Pancreas (tissue), 10 donors: ENCODE data around the gene ITCH. TPM values are rescaled to one million over a fixed set of nuclear protein-coding genes. Genes with fewer than 3 reads are reported as not detected.
"Not testable (repeated sequence)": the region's sequence is repeated elsewhere in the genome, so short reads cannot be mapped to it uniquely, and the experiment has no call there.

ENCODE experiments used
- ATAC-seq, 4 donors: fragments of 200-7000 bp; cut with Tn5 transposase; one replicate each; pipeline versions ENCODE4 v1.8.0 to v1.9.1; 2020; ENCODE audit warnings: mild to moderate bottlenecking in 4 of 4, moderate library complexity in 4 of 4
- DNase-seq, 6 donors: peaks; one replicate each; pipeline ENCODE4 v3.0.0-alpha.2; 2020
- FAIRE-seq: peaks from 2 replicates; lab custom pipeline; 2012; peaks lifted over from hg19 to GRCh38; lab: Jason Lieb, UNC
- H3K27ac ChIP-seq, 4 donors: fragments of 200-600 bp; sonication (generic); 1 replicate in 3 of 4; 2 replicates in 1 of 4; pipeline versions ENCODE4 v1.5.0 to v1.8.0; 2020
- H3K27me3 ChIP-seq, 4 donors: fragments of 200-600 bp; one replicate each; pipeline ENCODE4 v1.8.0; 2021
- H3K36me3 ChIP-seq, 3 donors: fragments of 200-600 bp; sonication (generic) in 1 of 3; one replicate each; pipeline versions ENCODE4 v1.5.0 to v1.8.0; 2020 to 2021
- H3K4me1 ChIP-seq, 3 donors: fragments of 200-600 bp; one replicate each; pipeline ENCODE4 v1.8.0; 2021
- H3K4me3 ChIP-seq, 4 donors: fragments of 200-600 bp; sonication (generic) in 2 of 4; one replicate each; pipeline versions ENCODE4 v1.5.0 to v1.8.0; 2020 to 2021
- H3K9me3 ChIP-seq, 4 donors: fragments of 200-600 bp; one replicate each; pipeline ENCODE4 v1.8.0; 2021
- WGBS, 2 donors: extraction: QIAGEN DNeasy Blood & Tissue Kit; methylation state at CpG; one replicate each; pipeline ENCODE4 v1.1.7; 2013; 5-methylcytosine and 5-hydroxymethylcytosine counted together
- intact Hi-C, 3 donors: fragments of 100-400 bp; cut with DNase I; formaldehyde crosslinking; loops; one replicate each; pipeline versions ENCODE4 v1.11.1 to v1.14.2; 2022
- polyA plus RNA-seq, 2 donors: library from polyadenylated mRNA; stranded (reverse); fragments of 200-250 nt; gene quantifications; one replicate each; pipeline ENCODE4 v1.2.3, GENCODE V29; 2013
- total RNA-seq, 6 donors: library from RNA; stranded (reverse); fragmentation: NEBNext Ultra II Directional in 4 of 6; extraction: Animal tissue kit (Norgen Biotek cat#: 25700) in 4 of 6; gene quantifications; one replicate each; pipeline versions ENCODE4 v1.2.1 to v1.2.4, GENCODE V29; 2021 to 2023
- TF ChIP-seq, protein P1 (sequence below), 4 donors: fragments of 200-600 bp; sonication (generic) in 3 of 4; IDR thresholded peaks; one replicate each; pipeline versions ENCODE4 v1.5.0 to v1.8.0; 2021; ENCODE audit warnings: antibody characterized with exemption in 4 of 4
- donor health status: healthy with polysubstance abuse.
- donor health status: DM: no; HTN: no; CAD: no; lungs with moderate emphysema.
- donor health status: DM: no; HTN: no; CAD: no.
- donor health status: control.
- donor health status: control.
- donor health status: Bipolar disorder and iron deficiency.
- donor health status: DM: yes; HTN: yes; CAD: no.
- donor health status: DM: no; HTN: no; CAD: no.
- donor health status: DM: no; HTN: no; CAD: no.
- donor health status: DM: yes; HTN: yes; CAD: no.

ITCH gene
- total and polyA plus RNA-seq, 8 donors, result 5.7 to 37.0 (median 20.5) TPM

DNA sequence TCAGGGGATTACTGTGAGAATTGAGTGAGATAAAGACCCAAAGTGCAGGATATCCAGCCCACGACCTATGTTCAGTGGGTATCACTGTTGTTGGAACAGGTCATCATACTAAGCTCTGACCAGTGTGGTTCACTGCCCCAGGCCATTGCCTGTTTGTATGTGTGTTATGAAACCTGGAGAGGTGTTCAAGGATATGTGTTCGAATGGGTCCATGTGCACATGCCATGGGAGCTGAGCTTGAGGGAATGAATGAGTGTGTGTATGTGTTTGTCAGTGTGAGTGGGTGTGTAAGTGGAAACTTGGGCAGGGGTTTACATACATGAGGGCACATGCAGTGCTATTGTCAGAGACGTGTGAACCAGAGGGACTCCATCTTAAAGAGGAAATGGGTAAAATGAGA lies 42.2 kb upstream of the ITCH start:
- no peak overlapping the region for H3K4me3 ChIP-seq
- intact Hi-C loops, result no loop called here
- H3K27me3 ChIP-seq, result no peaks in the 10 kb centered on the region
- no peaks in the 10 kb centered on the region for H3K4me1 ChIP-seq
- FAIRE-seq (no peak), ATAC-seq (no peak), DNase-seq (no peak)
- 64 to 71% methylated on average over 3 of the region's 3 CpGs for WGBS, 2 donors
- H3K27ac ChIP-seq, result no peak overlapping the region
- H3K9me3 ChIP-seq, result no peaks in the 10 kb centered on the region
- TF ChIP-seq, protein P1, sequence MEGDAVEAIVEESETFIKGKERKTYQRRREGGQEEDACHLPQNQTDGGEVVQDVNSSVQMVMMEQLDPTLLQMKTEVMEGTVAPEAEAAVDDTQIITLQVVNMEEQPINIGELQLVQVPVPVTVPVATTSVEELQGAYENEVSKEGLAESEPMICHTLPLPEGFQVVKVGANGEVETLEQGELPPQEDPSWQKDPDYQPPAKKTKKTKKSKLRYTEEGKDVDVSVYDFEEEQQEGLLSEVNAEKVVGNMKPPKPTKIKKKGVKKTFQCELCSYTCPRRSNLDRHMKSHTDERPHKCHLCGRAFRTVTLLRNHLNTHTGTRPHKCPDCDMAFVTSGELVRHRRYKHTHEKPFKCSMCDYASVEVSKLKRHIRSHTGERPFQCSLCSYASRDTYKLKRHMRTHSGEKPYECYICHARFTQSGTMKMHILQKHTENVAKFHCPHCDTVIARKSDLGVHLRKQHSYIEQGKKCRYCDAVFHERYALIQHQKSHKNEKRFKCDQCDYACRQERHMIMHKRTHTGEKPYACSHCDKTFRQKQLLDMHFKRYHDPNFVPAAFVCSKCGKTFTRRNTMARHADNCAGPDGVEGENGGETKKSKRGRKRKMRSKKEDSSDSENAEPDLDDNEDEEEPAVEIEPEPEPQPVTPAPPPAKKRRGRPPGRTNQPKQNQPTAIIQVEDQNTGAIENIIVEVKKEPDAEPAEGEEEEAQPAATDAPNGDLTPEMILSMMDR (IDR thresholded peaks at IDR 0.05), result no peak
- H3K36me3 ChIP-seq, result no peaks in the 10 kb centered on the region

DNA sequence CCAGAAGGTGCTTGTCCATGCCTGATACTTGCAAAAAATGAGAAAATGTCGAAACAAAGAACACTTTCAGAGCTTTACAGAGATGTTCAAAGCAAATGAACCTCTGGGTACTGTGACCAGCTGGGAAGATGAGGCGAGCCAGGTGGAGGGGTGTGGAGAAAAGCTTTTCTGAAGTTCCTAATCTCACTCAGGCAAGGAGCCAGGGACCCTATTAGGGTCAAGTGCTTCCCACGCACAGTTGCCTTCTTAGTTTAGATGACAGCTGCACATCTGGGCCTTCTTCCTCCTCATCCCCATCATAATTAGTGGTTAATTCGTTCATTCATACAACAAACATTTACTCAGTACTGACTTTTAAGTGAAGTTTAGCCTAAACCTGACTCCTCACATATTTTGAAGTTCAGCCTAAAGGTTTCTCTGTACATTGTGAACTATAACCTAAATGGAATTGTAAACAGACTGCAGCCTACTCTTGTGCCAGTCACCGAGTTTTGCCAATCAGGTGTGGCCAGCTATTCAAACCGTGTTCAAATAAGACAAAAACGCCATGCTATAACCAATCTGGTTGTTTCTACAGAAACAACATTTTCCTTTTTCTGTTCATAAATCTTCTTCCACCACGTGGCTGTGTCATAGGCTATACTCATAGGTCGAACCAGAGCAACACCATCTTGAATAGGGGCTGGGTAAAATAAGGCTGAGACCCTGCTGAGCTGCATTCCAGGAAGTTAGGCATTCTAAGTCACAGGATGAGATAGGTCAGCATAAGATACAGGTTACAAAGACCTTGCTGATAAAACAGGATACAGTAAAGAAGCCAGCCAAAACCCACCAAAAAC lies 40.6 kb upstream of the ITCH start:
- no peak overlapping the region for H3K27ac ChIP-seq
- DNase-seq, result no peak
- no peaks in the 10 kb centered on the region for H3K36me3 ChIP-seq
- no peaks in the 10 kb centered on the region for H3K27me3 ChIP-seq
- H3K4me3 ChIP-seq, result no peak overlapping the region
- intact Hi-C loops, result no loop called here
- no peaks in the 10 kb centered on the region for H3K9me3 ChIP-seq
- TF ChIP-seq, protein P1 (IDR thresholded peaks at IDR 0.05), result no peak
- ATAC-seq, result no peak
- WGBS, 2 donors, result 58 to 63% methylated on average over 9 of the region's 9 CpGs
- no peak for FAIRE-seq
- H3K4me1 ChIP-seq, result no peaks in the 10 kb centered on the region

DNA sequence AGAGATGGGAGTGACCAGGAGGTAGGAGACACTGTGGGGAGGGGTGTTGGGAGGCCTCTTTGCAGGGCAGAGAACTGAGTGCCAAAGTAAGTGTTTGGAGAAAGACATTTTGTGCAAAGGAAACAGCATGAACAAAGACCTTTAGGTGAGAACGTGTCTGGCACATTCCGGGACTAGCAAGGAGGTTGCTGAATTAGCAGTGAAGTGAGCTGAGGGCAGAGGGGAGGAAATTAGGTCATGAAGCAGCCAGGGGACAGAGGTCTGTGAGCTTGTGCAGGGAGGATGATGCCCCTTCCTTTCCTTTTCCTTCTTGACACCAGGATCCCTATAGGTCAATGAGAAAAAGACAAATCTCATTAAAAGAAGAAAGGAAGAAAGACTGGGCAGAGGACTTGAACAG lies 38.5 kb upstream of the ITCH start:
- H3K27ac ChIP-seq, result no peak overlapping the region
- H3K36me3 ChIP-seq, result no peaks in the 10 kb centered on the region
- intact Hi-C loops, result no loop called here
- no peak overlapping the region for H3K4me3 ChIP-seq
- no peaks in the 10 kb centered on the region for H3K4me1 ChIP-seq
- DNase-seq, result no peak
- TF ChIP-seq, protein P1 (IDR thresholded peaks at IDR 0.05), result no peak
- no peaks in the 10 kb centered on the region for H3K9me3 ChIP-seq
- 38 to 51% methylated on average over 2 of the region's 2 CpGs for WGBS, 2 donors
- H3K27me3 ChIP-seq, result no peaks in the 10 kb centered on the region
- ATAC-seq, result no peak
- no peak for FAIRE-seq

DNA sequence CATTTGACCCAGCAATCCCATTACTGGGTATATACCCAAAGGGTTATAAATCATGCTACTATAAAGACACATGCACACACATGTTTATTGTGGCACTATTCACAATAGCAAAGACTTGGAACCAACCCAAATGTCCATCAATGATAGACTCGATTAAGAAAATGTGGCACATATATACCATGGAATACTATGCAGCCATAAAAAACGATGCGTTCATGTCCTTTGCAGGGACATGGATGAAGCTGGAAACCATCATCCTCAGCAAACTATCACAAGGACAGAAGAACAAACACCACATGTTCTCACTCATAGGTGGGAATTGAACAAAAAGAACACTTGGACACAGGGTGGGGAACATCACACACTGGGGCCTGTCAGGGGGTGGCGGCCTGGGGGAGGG lies 34.9 kb upstream of the ITCH start:
- FAIRE-seq, result not testable (repeated sequence)
- 84 to 87% methylated on average over 4 of the region's 4 CpGs for WGBS, 2 donors

DNA sequence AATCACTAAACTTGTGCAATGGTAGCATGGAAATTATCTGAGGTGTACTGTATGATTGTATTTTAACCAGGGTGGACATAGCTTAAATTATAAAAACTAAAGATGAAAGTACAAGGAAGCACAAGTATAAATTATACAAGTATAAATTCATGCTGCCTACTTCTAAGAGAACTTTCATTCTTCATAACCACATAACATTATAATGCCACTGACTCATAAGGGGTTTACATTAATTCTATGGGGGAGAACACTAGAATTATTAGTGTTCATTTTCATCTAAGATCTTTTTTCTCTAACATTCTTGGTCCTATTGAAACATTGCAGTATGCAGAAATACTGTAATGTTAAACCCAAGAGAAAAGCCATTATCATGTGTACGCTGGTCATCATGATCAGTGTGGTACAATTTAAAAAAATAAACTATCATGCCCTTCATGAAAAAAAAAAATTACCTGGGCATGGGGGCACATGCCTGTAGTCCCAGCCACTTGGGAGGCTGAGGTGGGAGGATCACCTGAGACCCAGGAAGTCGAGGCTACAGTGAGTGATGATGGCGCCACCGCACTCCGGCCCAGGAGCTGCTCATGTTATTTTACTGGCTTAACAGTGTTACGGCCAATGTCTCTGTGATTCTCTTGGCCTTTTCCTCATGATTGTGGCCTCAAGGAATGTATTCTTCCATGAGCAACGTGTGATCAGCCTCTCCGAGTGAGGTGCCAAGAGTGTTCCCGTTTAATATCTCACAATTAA lies 34.0 kb upstream of the ITCH start:
- no peak for FAIRE-seq
- H3K4me1 ChIP-seq, result no peaks in the 10 kb centered on the region
- H3K9me3 ChIP-seq, result no peaks in the 10 kb centered on the region
- no peak overlapping the region for H3K4me3 ChIP-seq
- intact Hi-C loops, result no loop called here
- no peaks in the 10 kb centered on the region for H3K27me3 ChIP-seq
- TF ChIP-seq, protein P1 (IDR thresholded peaks at IDR 0.05), result no peak
- no peak overlapping the region for H3K27ac ChIP-seq
- no peak for ATAC-seq
- no peaks in the 10 kb centered on the region for H3K36me3 ChIP-seq
- 85 to 86% methylated on average over 9 of the region's 9 CpGs for WGBS, 2 donors
- no peak for DNase-seq

More for the DNA sequence above, 34.9 kb upstream of the ITCH start:
- intact Hi-C loops, H3K27me3 ChIP-seq, H3K4me3 ChIP-seq, H3K4me1 ChIP-seq, ATAC-seq, H3K36me3 ChIP-seq, H3K27ac ChIP-seq, DNase-seq, H3K9me3 ChIP-seq: not testable (repeated sequence)

DNA sequence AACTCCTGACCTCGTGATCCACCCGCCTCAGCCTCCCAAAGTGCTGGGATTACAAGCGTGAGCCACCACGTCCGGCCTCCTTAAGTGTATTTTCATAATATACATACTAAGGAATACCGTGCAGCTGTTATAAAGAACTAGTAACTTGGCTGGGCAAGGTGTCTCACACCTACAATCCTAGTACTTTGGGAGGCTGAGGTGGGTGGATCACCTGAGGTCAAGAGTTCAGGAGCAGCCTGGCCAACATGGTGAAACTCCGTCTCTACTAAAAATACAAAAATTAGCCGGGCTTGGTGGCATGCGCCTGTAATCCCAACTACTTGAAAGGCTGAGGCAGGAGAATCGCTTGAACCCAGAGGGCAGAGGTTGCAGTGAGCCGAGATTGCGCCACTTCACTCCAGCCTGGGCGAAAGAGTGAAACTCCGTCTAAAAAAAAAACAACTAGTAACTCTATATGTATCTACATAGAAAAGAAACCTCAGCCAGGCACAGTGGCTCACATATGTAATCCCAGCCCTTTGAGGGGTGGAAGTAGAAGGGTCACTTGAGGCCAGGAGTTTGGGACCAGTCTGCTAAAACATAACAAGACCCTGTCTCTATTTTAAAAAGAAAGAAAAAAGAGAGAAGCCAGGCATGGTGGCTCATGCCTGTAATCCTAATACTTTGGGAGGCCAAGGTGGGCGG lies 32.1 kb upstream of the ITCH start:
- H3K36me3 ChIP-seq, DNase-seq, ATAC-seq, H3K27ac ChIP-seq, FAIRE-seq, H3K27me3 ChIP-seq, H3K9me3 ChIP-seq, H3K4me3 ChIP-seq, H3K4me1 ChIP-seq, intact Hi-C loops: not testable (repeated sequence)
- WGBS, 2 donors, result 88 to 97% methylated on average over 15 of the region's 15 CpGs
